ENCODE results near the gene ADGRB2.

ADGRB2 gene

DNA sequence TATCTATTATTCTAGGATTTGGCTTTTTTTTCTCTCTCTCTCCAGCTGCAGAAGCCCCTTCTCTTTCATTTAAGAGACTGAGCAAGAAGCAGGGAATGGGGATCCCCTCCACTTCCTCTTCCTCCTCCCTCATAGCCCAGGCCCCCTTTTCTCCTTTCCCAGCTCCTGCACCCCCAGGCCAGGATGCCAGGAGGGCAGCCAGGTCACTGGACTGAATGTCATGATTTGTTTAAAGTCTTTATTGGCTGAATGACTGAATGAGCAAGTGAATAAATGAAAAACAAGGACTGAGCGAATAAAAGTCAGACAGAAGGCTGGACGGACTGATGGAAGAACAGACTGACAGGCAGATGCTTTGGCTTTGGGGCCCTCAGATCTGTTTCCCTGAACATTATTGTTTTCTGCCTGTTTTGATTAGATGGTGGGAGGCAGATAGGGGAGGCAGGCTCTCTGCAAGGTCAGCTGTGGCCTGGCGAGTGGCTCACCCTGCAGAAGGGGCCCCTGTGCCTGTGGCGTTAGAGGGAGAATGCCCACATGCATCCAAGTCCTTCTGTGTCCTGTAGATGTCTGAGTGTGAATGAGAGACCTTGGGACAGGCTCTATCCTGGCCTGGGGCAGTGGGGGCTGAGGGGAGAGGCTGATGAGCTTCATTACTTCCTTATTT lies 20.3 kb upstream of the ADGRB2 start:
- in situ Hi-C loops (cut with MboI; ENCODE audit: low sequenced_read_pairs), result no loop called here

DNA sequence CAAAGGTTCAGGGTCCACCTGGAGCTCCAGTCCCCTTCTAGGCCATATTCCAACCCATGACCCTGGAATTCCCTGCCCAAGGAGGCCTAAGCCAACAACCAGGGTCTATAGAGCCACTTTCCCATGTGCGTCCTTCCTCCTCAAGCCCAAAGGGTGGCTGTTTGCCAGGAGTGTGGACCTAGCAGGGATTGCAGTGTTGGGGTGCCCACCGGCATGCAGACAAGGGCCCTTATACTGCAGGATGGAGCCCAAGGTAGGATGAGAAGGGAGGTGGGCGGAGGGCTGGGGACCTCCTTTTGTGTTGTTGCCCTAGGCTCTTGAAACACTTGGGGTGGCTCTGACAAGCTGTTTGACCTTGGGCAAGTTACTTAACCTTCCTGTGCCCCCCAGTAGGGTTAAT lies 19.7 kb upstream of the ADGRB2 start:
- in situ Hi-C loops (cut with MboI; ENCODE audit: low sequenced_read_pairs), result no loop called here

DNA sequence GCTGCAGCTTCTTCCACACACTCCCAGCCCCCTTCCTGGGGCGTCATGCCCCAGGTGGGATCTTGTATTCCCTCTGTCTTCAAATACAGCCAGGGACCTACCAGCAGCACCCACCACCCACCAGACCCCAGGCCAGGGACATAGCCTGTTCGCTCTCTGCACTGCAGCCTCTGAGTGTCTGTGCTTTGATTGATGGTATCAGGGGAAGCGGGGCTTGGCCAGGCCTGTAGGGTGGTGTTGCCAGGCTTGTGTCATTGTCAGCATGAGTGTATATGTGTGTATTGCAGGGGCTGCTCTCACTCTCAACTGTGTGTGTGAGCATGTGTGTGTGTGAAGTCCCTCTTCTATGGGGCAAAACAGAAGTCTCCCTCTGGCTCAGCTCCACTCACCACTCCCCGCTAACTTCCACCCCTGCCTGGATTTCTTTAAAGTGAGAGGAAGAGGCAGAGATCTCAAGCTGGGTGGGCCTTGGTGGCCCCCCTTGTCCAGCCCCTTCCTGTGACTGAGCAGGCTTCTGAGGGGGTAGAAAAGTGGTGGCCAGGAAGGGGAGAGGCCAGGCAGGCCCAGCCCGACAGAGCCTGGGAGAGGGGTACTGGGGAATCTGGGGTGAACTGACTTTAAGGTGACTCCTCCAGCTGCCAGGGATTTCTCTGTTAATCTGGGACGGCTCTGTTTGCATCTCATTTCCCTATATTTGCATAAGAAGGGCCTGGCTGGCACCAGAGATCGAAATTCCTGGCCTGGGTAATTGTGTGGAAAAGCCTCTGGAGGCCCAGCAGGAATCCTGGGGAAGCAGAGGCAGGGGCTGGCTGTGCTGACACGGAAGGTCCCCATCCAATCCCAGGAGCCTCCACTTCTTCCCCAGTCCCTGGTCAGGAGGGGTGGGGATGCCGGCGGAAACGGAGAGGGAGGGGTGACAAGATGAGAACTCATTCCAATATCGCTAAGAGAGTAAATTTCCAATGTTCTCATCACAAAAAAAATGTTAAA lies 18.6 kb upstream of the ADGRB2 start:
- in situ Hi-C loops (cut with MboI; ENCODE audit: low sequenced_read_pairs), result no loop called here

DNA sequence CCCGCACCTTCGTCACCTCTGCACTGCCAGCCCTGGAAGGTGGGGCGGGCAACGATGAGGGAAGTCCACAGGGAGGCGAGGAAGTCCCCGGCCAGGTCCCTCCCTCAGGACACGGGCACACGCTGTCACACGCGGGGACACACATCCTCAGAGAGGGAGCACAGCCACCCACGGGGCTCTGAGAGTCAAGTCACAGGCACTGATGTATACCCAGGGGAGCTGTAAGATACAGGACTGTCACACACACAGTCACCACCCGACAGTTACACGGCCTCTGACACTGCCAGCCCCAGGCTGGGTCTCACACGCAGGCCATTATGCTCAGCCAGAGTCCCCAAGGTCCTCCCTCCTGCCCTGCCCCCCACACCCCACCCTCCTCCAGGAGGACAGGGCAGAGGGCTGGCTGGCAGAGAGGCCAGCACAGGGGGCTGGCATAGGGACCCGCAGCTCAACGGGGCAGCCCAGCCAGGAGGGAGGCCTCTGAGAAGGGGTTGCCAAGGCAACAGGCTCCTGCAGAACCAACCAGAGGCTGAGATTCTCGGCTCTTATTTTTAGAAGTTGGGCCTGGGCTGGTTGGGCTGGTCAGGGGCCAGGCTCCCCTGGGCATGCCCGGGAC lies 17.7 kb upstream of the ADGRB2 start:
- in situ Hi-C loops (cut with MboI; ENCODE audit: low sequenced_read_pairs), result no loop called here

DNA sequence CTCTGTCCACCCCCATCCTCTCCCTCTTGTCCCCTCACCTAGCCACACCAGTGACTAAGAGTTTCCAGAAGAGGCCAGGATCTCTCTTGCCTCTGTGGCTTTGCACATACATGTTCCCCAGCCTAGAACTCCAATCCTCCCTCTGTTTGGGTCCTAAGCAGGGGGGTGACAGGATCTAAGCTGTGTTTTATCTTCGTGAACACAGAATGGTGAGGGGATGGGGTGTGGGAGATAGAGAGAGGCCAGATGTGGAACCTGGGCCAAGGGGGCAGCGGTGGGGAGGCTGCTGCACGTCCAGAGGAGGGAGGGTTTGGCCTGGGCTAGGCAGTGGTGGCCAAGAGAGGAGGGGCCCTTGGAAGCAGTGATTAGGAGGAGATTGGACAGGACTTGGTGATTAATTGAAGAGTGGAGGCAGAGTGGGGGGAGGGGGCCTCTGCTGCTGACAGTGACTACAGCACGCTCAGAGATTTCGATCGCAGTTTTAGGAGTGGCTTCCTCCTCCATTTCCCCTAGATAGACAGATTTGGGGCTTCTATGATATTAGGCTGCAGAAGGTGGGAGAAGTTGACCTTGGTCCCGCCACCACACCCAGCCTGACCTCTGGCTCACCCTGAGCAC lies 17.1 kb upstream of the ADGRB2 start:
- in situ Hi-C loops (cut with MboI; ENCODE audit: low sequenced_read_pairs), result no loop called here

DNA sequence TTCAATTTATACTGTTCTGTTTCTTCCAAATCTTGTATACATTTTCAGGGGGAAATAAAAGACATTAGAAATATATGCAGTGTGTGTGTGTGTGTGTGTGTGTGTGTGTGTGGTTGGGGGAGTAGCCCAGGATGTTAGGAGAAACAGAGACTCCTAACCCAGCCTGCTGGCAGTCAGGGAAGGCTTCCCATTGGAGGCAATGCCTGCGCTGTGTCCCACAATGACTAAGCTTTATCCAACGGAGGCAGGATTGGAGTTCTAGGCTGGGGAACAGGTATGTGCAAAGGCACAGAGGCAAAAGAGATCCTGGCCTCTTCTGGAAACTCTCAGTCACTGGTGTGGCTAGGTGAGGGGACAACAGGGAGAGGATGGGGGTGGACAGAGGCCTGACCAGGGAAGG lies 16.5 kb upstream of the ADGRB2 start:
- in situ Hi-C loops (cut with MboI; ENCODE audit: low sequenced_read_pairs), result no loop called here

DNA sequence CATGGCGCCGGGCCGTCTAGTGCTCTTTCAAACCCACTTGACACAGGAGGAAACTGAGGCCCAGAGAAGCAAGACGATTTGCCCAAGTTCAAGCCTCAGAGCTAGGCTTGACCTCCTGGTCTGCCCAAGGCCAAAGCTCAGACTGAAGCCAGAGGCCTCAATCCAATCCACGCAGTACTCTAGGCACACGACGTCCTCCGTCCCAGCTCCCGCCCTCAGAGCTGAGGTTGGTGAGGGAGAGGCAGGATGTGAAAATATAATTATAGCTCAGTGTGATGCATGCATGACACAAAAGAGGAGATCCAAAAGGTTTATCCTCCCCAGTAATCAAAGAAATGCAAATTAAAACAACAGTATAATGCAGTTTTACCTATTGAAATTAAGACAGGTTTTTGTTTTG lies 15.5 kb upstream of the ADGRB2 start:
- in situ Hi-C loops (cut with MboI; ENCODE audit: low sequenced_read_pairs), result no loop called here

DNA sequence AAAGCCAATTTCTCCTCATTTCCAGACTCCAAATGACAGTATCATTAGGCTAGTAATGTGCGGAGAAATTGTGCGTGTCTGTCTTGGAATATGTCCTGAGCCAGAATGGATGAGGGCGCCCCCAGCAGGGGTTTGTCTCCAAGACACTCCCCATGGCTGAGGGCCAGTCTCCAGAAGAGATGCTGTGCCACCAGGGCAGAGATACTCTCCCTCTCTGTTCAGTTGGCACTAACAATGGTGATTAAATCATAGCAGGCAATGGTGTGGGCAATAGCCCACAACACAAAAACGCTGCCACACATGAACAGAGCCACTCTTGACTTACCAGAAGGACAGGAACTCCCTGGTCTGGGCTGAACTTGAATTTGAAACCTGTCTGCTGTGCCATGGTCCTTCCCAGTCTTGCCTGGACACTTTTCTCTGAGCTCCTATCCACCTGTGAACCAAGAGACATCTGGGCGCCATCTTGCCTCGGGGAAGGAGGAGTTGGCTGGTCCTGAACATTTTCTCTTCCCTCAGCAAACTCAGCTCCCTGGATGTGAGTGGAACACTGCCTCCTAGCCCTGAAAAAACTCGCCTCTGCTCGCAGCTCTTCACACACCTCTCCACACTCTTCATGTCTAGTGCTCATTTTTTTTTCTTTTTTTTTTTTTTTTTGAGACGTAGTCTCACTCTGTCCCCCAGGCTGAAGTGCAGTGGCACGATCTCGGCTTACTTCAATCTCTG lies 14.8 kb upstream of the ADGRB2 start:
- in situ Hi-C loops (cut with MboI; ENCODE audit: low sequenced_read_pairs), result no loop called here

DNA sequence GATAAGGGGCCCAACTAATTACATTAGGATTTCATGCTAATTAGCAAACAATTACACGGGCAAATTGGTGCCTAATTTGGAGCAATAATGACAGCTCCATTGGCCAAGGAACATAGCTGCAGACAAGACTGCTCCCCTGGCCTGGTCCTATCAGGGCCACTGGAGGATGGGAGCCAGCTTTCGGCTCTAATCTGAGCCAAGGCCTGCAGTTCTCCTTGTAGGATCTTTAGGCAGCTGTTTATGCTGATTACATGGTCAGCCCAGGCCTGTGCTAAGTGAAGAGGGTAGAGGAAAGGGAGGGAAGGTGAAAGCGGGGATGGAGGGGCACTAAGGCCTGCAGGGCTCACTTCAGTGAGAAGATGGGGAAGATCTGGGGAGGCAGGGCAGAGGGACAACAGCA lies 12.4 kb upstream of the ADGRB2 start:
- in situ Hi-C loops (cut with MboI; ENCODE audit: low sequenced_read_pairs), result no loop called here

DNA sequence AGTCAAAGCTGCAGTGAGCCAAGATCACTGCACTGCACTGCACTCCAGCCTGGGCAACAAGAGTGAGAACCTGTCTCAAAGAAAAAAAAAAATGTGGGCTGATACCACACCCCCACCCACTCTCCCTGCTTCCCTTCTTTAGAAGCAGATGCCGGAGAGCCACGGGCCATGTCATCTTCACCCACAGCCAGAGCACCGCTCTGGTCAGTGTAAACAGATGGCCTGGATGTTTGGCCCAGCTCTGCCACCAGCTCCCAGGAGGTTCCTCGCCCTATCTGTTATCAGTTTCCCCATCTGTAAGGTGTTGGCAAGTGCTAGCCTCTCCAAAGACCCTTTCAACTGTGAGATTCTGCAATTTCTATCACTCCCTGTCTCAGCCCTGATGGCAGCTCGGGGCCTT lies 11.9 kb upstream of the ADGRB2 start:
- in situ Hi-C loops (cut with MboI; ENCODE audit: low sequenced_read_pairs), result no loop called here

DNA sequence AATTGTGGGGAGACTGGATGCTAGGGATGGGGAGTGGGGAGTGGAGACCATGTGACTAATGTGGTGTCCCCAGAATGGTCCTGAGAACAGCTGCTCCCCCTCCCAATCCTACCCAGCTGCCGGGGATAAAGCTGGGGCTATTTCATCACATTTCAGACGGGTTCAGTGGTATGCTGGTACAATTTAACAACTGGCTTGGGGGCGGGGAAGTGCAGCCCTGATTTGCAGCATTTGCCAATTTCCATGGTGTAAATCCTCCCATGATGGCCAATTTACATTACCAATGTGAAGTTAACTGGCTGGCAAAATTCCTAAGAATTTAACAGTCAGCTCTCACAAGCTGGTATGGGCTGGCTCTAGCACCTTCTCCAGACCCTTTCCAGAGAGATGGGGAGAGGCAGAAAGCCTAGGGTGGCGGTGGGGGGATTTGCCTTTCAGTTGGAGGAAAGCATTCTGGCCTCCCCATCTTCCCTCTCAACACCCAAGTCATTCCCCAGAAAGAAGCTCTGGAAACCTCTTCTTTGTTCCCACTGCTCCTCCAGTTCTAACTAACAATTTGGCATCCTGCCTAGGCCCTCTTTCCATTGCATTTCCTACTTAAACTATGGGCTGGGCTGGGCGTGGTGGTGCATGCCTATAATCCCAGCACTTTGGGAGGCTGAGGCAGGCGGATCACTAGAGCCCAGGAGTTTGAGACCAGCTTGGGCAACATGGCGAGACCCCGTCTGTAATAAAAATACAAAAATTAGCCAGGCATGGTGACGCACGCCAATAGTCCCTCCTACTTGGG lies 11.3 kb upstream of the ADGRB2 start:
- in situ Hi-C loops (cut with MboI; ENCODE audit: low sequenced_read_pairs), result no loop called here

DNA sequence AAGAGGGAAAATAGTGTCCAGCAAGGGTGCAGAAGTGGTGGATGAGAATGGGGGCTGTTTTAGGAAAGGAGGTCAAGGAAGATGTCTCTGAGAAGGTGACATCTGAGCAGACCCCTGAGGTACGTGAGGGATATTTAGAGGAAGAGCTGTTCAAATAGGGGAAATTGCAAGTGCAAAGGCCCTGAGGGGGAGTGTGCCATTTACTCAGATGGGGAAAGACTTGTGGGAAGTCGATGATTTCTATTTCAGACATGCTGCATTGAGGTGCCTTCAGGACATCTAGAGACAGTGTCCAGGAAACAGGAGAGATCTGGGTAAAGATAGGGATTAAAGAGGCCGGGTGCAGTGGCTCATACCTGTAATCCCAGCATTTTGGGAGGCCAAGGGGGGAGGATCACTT lies 10.4 kb upstream of the ADGRB2 start:
- in situ Hi-C loops (cut with MboI; ENCODE audit: low sequenced_read_pairs), result no loop called here

DNA sequence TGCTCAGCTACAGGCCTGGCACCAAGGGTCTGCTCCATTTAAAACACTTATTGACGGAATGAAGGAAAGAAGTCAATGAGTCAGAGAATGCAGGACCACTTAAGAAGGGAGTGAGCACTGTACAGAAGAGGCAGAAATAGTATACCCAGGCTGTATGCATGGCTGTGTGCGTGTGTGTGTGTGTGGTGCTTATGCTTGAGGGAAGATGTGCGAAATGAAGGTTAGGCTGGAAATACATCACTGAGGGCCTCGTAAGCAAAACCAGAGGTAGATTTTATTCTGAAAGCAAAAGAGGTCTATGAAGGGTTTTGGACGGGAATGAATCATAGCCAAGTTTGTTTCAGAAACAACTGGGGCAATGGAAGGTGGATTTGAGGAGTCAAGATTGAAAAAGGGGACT lies 9.7 kb upstream of the ADGRB2 start:
- in situ Hi-C loops (cut with MboI; ENCODE audit: low sequenced_read_pairs), result no loop called here

DNA sequence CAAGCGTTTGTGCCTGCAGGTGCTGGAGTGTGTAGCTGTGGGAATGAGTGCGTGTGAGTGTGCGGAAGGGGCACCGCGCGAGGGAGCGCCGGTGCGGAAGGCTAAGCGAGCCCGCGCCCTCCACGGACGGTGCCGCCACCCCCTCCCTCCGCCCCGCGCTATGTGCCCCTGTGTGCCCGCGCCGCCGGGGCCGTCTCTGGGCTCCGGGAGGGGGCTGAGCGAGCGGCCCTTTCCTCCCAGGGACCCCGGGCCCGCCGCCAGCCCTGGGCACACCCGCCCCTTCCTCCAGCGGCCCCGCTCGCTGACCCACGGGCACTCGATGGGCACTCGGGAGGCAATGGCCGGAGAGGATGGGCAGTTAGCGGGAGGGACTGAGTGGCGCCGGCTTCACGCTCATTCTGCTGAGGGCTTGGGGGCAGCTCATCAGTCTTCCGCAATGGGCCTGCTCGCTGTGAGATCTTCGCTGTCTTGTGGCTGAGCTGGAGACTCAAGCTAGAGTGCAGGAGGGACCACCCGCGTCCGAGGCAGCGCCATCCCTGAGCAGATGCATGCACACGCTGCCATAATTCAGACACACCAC lies 8.6 kb upstream of the ADGRB2 start:
- in situ Hi-C loops (cut with MboI; ENCODE audit: low sequenced_read_pairs), result no loop called here

DNA sequence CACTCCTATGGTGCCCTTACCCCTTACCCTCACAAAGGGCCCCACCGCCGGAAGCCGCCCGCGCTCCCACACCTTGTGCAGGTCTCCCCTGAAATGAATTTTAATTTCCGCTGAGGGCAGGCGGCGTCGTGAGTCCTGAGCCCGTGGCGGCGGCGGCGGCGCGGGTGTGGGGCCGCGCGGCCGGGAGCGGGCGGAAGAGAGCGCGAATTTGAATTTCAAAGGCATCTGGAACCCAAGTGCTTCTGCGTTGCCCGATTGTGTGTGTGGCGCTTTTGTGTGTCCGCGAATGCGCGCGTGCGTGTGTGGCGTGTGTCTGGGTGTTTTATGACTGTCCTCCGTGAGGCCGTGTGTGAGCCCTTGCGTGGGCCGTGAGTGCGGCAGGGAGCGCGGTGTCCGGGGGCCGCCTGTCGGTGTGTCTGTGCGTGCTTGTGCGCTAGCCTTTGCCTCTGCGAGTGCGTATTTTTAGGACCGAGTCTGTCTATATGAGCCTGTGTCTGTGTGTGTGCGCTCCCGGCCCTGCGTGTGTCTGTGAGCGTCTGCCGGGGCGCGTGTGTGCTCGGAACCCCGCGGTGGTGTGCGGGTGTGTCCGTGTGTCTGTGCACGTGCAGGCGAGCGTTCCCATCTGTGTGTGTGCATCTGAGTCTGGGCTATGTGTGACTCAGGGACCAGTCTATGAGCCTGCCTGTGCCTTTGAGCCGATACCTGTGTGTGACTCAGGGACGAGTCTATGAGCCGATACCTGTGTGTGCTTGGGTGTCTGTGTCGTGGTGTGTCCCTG lies 7.9 kb upstream of the ADGRB2 start:
- in situ Hi-C loops (cut with MboI; ENCODE audit: low sequenced_read_pairs), result no loop called here

DNA sequence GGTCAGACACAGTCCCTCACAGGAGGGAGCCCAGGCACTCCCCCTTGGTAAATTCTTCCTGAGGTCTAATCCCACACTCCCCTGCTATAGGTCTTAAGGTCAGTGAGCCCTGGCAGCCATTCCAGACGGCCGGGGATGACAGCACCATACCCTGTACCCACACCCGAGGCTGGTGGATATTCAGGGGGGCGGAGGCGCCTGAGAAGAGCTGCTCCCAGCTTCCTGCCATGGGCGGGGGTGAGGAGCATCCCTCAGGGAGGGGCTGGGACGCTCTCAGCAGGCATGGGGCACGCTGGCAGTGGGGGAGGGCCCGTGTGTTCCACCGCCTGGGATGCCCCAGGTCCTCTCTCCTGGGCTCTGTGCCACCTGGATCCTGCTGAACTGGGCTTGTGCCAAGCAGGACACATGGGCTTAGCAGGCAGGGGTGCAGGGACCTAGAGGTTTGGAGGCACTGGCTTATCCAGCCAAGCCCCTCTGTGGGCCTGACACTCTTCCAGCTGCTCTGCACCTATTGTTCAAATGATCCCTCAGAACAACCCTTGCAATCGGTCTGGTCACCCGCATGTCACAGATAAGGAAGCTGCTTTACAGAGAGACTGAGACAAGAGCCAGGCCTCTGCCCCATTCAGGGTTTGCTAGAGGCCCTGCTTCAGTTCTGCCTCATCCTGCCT lies 5.7 kb upstream of the ADGRB2 start:
- in situ Hi-C loops (cut with MboI; ENCODE audit: low sequenced_read_pairs), result no loop called here

DNA sequence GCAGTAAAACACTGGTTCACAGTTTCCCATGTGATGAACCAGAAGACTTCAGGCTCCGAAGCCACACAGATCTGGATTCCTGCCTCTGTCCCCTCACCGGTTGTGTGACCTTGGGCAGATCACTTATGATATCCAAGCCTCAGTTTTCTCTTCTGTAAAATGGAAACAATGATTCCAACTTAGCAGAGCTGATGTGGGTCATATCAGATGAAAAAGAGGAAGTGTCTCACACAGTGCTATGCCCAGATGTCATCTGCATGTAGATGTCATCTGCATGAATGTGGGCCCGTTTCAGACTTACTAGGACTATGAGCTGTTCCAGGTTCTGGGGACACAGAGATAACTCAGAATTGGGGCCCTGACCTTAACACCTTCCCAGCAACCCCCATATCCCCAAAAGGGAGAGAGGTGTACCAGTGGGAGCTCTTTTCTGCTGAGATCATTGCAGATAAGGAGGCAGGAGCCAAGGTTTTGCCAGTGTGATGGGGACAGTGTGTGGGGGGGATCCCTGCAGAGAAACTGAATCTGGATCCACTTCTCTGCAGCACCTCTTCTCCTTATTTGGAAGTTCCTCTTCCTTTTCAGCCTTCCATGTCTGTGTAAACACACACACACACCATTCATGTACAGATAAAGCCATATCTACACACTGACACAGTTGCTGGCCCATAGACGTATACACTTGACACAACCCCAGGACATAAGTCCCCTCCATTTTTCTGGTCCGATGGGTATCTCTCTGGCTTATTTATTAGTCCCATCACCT lies 5.0 kb upstream of the ADGRB2 start:
- in situ Hi-C loops (cut with MboI; ENCODE audit: low sequenced_read_pairs), result no loop called here

All from HL-60/S4 treated with phorbol 12-myristate 13-acetate at 8.2 ng/mL for 4 days and 3 days (cell line).